ENCODE data around the gene DNAJC12.
A peak's percentile ranks its signal among the peaks of the same experiment; 100 is the strongest.
"Not testable (repeated sequence)": the region's sequence is repeated elsewhere in the genome, so short reads cannot be mapped to it uniquely, and the experiment has no call there.

Gene DNAJC12

GRCh38 chr10:67837541-67838314 is at the start of gene DNAJC12:
TSS of gene DNAJC12 (minus strand) at chr10:67838188. CDS start at chr10:67838011, 177 bp downstream.
- no peak for DNase-seq

- peak; percentile 77 for DNase-seq
These were observed 47.1 kb upstream of the DNAJC12 start for GRCh38 chr10:67884842-67885670.

GRCh38 chr10:67884313-67884841 is 46.4 kb upstream of the DNAJC12 start, which contains the start of gene SIRT1:
TSS of gene SIRT1 (plus strand) at chr10:67884656. CDS start at chr10:67884722, 66 bp downstream.
- peak; percentile 89 for DNase-seq

- no peak for DNase-seq
These were observed 45.8 kb upstream of the DNAJC12 start for GRCh38 chr10:67883710-67884312.

GRCh38 chr10:67878133-67878532 is 40.1 kb upstream of the DNAJC12 start:
- DNase-seq: no peak

GRCh38 chr10:67877421-67877820 is 39.4 kb upstream of the DNAJC12 start:
- DNase-seq: not testable (repeated sequence)

- DNase-seq: no peak
These were observed 37.6 kb upstream of the DNAJC12 start for GRCh38 chr10:67875340-67876238.

GRCh38 chr10:67869996-67870395 is 32.0 kb upstream of the DNAJC12 start:
- DNase-seq: no peak

GRCh38 chr10:67868132-67868531 is 30.1 kb upstream of the DNAJC12 start:
- DNase-seq: no peak

- DNase-seq: no peak
These were observed 26.8 kb upstream of the DNAJC12 start for GRCh38 chr10:67864607-67865371.

- no peak for DNase-seq
These were observed 25.1 kb upstream of the DNAJC12 start for GRCh38 chr10:67863094-67863493.

- no peak for DNase-seq
These were observed 23.9 kb upstream of the DNAJC12 start for GRCh38 chr10:67861750-67862432.

GRCh38 chr10:67858971-67859370 is 21.0 kb upstream of the DNAJC12 start:
- no peak for DNase-seq

- no peak for DNase-seq
These were observed 15.5 kb upstream of the DNAJC12 start for GRCh38 chr10:67853512-67853911.

GRCh38 chr10:67852761-67853160 is 14.8 kb upstream of the DNAJC12 start:
- no peak for DNase-seq

- DNase-seq: no peak
These were observed 13.2 kb upstream of the DNAJC12 start for GRCh38 chr10:67851186-67851585.

- DNase-seq: peak; percentile 92
These were observed 11.5 kb upstream of the DNAJC12 start for GRCh38 chr10:67849331-67850011.

- no peak for DNase-seq
These were observed 5.3 kb upstream of the DNAJC12 start for GRCh38 chr10:67843284-67843683.

GRCh38 chr10:67841737-67842136 is 3.7 kb upstream of the DNAJC12 start:
- no peak for DNase-seq

- DNase-seq: no peak
These were observed 2.0 kb upstream of the DNAJC12 start for GRCh38 chr10:67839951-67840350.
